AG04449 (cell line): ENCODE measurements around the gene ETS1.

Source experiments
- CTCF ChIA-PET: fragments of 350-600 bp; formaldehyde crosslinking; extraction: SDS; loops from one replicate; lab custom pipeline; 2021; ENCODE audit warnings: antibody characterized with exemption; lab: Yijun Ruan, JAX
- POLR2A ChIA-PET: fragments of 400-600, 350-600 bp; formaldehyde crosslinking; extraction: SDS; loops from one replicate; lab custom pipeline; 2020; ENCODE audit warnings: antibody characterized with exemption, inconsistent platforms; lab: Yijun Ruan, JAX
- DNase-seq: peaks from one replicate; pipeline ENCODE4 v3.0.0-alpha.2; 2010; ENCODE audit warnings: low read depth, low spot score
- H3K4me3 ChIP-seq: 2 replicates; pipeline ENCODE4 v1.5.1; 2011; ENCODE audit warnings: low read depth, mild to moderate bottlenecking, control low read depth, low read length
- CTCF ChIP-seq: IDR thresholded peaks from one replicate; pipeline ENCODE4 v1.5.1; 2011; ENCODE audit warnings: mild to moderate bottlenecking, moderate library complexity, low read length, control low read depth, inconsistent platforms; ENCODE audit not compliant: insufficient read depth; ENCODE audit errors: missing control alignments

ETS1 gene

GRCh38 chr11:128625746-128626145 lies 38.4 kb upstream of the ETS1 start:
- no peak for DNase-seq
- no peak for TF ChIP-seq CTCF
- no peak overlapping the region for H3K4me3 ChIP-seq
- CTCF ChIA-PET, result interaction anchor here (0.6 to 3.6 kb wide), 4 partner anchors 145 to 468 kb away, joined by 3 to 12 read pairs (median 6); no protein-coding TSS in a partner anchor
- POLR2A ChIA-PET, result no interaction called here

DNA sequence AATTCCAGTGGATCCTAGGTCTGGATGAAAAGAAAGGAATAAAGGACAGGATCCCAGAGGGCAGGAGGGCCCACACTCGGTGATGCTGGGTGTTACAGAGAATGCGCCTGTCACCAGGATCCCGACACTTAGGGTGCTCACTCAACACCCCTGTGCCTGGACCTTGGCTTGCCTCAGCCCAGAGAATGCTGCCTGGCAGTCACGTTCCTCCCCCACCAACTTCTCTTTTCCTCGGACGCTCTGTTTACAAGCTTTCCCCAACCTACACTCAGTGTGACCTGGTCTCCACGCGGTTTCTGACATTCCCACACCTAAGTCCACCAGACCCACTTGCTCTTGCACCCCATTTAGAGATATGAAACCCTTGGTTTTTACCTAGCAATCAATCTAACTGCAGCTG lies 38.0 kb upstream of the ETS1 start:
- ChIA-PET POLR2A (no interaction called here), CTCF (interaction anchor here (0.6 to 3.6 kb wide), 6 partner anchors 141 to 467 kb away, joined by 3 to 12 read pairs (median 4); no protein-coding TSS in a partner anchor)
- H3K4me3 ChIP-seq, result no peak overlapping the region
- no peak for TF ChIP-seq CTCF
- DNase-seq, result no peak

GRCh38 chr11:128624269-128625175 lies 37.2 kb upstream of the ETS1 start:
- POLR2A ChIA-PET, result no interaction called here
- TF ChIP-seq CTCF, result no peak
- H3K4me3 ChIP-seq, result no peak overlapping the region
- no peak for DNase-seq
- CTCF ChIA-PET, result interaction anchor here (0.8 to 6.5 kb wide), 9 partner anchors 6 to 467 kb away, joined by 3 to 85 read pairs (median 5); no protein-coding TSS in a partner anchor

- no peak overlapping the region for H3K4me3 ChIP-seq
- CTCF ChIA-PET, result interaction anchor here (1.2 to 6.5 kb wide), 12 partner anchors 7 to 591 kb away, joined by 3 to 85 read pairs (median 6); no protein-coding TSS in a partner anchor
- no peak for DNase-seq
- POLR2A ChIA-PET, result no interaction called here
- TF ChIP-seq CTCF, result no peak
Observed at GRCh38 chr11:128623091-128623490, 35.7 kb upstream of the ETS1 start.

GRCh38 chr11:128621601-128622501 lies 34.5 kb upstream of the ETS1 start:
- ChIA-PET POLR2A (no interaction called here), CTCF (interaction anchor here (0.9 to 6.5 kb wide), 18 partner anchors 8 to 590 kb away, joined by 3 to 85 read pairs (median 4); no protein-coding TSS in a partner anchor)
- no peak for TF ChIP-seq CTCF
- H3K4me3 ChIP-seq, result no peak overlapping the region
- peak; percentile 93 for DNase-seq
